Type B pancreatic cell (in vitro differentiated cells): ENCODE results near the gene NME7. TPM values are rescaled to one million over a fixed set of nuclear protein-coding genes. Genes with fewer than 3 reads are reported as not detected.

Experiments
- DNase-seq: peaks from one replicate; pipeline ENCODE4 v3.0.0; 2021; ENCODE audit warnings: mixed read lengths; ENCODE audit not compliant: unreplicated experiment; ENCODE audit errors: extremely low spot score
- H3K27ac Mint-ChIP-seq: 2 replicates; pipeline ENCODE4 v1.8.0; 2021; ENCODE audit warnings: mild to moderate bottlenecking, mixed read lengths
- H3K27me3 Mint-ChIP-seq: 2 replicates; pipeline ENCODE4 v1.8.0; 2021; ENCODE audit warnings: mixed read lengths
- H3K36me3 Mint-ChIP-seq: 2 replicates; pipeline ENCODE4 v1.8.0; 2021; ENCODE audit warnings: mixed read lengths
- H3K4me1 Mint-ChIP-seq: one replicate; pipeline ENCODE4 v1.8.0; 2021; ENCODE audit warnings: mixed read lengths; ENCODE audit not compliant: unreplicated experiment
- H3K4me3 Mint-ChIP-seq: 2 replicates; pipeline ENCODE4 v1.8.0; 2021; ENCODE audit warnings: mild to moderate bottlenecking, mixed read lengths
- H3K9me3 Mint-ChIP-seq: 2 replicates; pipeline ENCODE4 v1.8.0; 2021; ENCODE audit warnings: mixed read lengths
- total RNA-seq: library from RNA; stranded (reverse); gene quantifications from 2 replicates; pipeline ENCODE4 v1.2.1, GENCODE V29; 2021; ENCODE audit warnings: low replicate concordance
- TF ChIP-seq, protein P1 (sequence below): fragments of 200-600 bp; sonication (generic); conservative IDR thresholded peaks from 2 replicates; pipeline ENCODE4 v1.5.0; 2021; ENCODE audit warnings: antibody characterized with exemption, mild to moderate bottlenecking

Gene NME7
- total RNA-seq, 1 donor from 2014 or later = 25.9 TPM

DNA sequence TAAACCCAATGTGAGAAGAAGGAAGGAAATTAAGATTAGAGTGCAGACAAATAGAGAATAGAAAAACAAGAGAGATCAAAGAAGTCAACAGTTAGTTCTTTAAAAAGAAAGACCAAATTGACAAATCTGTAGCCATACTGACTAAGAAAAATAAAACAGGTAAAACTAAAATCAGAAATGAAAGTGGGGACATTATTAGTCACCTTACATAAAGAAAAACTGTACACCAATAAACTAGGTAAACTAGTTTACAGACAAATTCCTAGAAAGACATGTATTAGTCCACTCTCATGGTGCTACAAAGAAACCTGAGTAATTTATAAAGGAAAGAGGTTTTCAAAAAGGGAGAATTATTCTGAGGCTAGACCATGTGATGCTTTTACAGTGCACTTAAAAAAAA, 22.7 kb upstream of the NME7 start:
- Mint-ChIP-seq H3K27ac (no peak overlapping the region), H3K4me3 (no peak overlapping the region), H3K27me3 (no peaks in the 10 kb centered on the region), H3K4me1 (no peaks in the 10 kb centered on the region), H3K36me3 (peaks cover 36% of the 10 kb centered on the region), H3K9me3 (no peaks in the 10 kb centered on the region)
- TF ChIP-seq, protein P1, sequence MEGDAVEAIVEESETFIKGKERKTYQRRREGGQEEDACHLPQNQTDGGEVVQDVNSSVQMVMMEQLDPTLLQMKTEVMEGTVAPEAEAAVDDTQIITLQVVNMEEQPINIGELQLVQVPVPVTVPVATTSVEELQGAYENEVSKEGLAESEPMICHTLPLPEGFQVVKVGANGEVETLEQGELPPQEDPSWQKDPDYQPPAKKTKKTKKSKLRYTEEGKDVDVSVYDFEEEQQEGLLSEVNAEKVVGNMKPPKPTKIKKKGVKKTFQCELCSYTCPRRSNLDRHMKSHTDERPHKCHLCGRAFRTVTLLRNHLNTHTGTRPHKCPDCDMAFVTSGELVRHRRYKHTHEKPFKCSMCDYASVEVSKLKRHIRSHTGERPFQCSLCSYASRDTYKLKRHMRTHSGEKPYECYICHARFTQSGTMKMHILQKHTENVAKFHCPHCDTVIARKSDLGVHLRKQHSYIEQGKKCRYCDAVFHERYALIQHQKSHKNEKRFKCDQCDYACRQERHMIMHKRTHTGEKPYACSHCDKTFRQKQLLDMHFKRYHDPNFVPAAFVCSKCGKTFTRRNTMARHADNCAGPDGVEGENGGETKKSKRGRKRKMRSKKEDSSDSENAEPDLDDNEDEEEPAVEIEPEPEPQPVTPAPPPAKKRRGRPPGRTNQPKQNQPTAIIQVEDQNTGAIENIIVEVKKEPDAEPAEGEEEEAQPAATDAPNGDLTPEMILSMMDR = no peak
- no peak for DNase-seq

DNA sequence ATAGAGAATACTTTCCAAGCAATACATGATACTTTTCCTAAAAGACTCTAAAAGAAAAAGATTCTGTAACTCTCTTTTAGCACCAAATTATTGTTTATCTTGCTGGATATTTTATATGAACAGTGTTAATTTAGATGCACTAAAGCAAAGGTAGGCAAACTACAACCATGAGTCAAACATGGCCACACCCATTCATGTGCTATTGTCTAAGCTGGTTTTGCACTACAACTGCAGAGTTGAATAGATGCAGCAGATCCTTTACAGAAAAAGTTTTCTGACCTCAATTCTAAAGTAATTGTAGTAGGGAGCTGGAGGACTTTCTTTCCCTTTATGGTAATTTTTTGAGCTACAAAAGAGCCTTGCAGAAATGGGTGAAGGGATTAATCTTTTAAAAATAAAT, 19.8 kb upstream of the NME7 start:
- Mint-ChIP-seq H3K27ac (no peak overlapping the region), H3K4me1 (no peaks in the 10 kb centered on the region), H3K27me3 (no peaks in the 10 kb centered on the region), H3K36me3 (peaks cover 25% of the 10 kb centered on the region), H3K9me3 (no peaks in the 10 kb centered on the region), H3K4me3 (no peak overlapping the region)
- DNase-seq = no peak
- TF ChIP-seq, protein P1 = no peak

DNA sequence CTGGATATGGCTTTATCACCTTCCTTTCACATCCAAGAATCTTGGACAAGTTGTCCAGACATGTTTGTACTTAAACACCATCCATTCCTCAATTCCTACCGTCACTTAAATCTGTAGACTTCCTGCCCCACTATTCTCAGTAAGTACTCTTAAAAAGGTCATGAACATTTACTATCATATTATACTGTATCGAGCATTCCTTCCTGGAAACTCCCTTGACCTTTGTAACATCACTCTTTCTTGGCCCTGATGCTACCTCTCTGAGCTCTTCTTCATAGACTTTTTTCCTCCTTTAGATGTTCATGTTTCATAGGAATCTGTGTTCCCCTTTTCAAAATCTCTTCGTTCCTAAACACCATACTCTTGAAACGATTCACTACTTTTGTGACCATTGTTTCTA, 15.9 kb upstream of the NME7 start:
- no peak for DNase-seq
- no peak overlapping the region for H3K27ac Mint-ChIP-seq
- no peaks in the 10 kb centered on the region for H3K9me3 Mint-ChIP-seq
- no peaks in the 10 kb centered on the region for H3K27me3 Mint-ChIP-seq
- TF ChIP-seq, protein P1 = no peak
- no peak overlapping the region for H3K4me3 Mint-ChIP-seq
- H3K36me3 Mint-ChIP-seq = peaks cover 23% of the 10 kb centered on the region
- H3K4me1 Mint-ChIP-seq = no peaks in the 10 kb centered on the region

DNA sequence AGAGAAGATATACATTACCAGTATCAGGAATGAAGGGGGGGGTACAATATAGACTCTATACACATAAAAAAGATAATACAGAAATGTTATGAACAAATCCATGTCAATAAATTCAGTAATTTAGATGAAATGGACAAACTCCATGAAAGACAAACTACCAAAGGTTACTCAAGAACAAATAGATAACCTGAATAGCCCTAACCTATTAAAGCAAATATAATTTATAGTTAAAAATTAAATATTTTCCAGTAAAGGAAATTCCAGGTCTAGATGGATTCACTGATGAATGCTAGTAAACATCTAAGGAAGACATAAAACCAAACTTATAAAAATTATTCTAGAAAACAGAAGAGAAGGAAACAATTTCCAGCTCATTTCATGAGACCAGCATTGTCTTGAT, 13.6 kb upstream of the NME7 start:
- Mint-ChIP-seq H3K4me3 (no peak overlapping the region), H3K27me3 (no peaks in the 10 kb centered on the region), H3K36me3 (peaks cover 32% of the 10 kb centered on the region), H3K9me3 (no peaks in the 10 kb centered on the region), H3K4me1 (no peaks in the 10 kb centered on the region), H3K27ac (no peak overlapping the region)
- TF ChIP-seq, protein P1 = no peak
- DNase-seq = no peak

DNA sequence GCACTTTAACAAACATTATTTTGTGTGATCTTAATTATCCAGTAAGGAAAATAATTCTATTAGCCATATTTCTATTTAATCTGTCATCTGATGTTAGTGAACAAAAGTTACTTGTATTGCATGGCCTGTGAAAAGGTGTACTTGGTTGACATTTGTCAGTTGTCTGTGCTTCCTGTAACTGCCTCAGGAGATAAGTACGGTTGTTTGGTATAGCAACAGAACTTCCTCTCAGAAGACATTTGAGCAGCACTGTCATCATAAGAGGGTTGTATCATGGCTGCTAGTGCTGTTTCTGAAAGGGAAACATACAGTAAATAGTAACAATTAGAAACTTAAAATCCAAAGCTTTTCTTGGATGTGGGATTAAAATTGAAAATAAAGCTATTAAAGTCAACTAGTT, 3.8 kb upstream of the NME7 start:
- TF ChIP-seq, protein P1 = no peak
- H3K9me3 Mint-ChIP-seq = no peaks in the 10 kb centered on the region
- no peaks in the 10 kb centered on the region for H3K4me1 Mint-ChIP-seq
- H3K4me3 Mint-ChIP-seq = no peak overlapping the region
- H3K27me3 Mint-ChIP-seq = no peaks in the 10 kb centered on the region
- no peak overlapping the region for H3K27ac Mint-ChIP-seq
- no peak for DNase-seq
- peaks cover 5% of the 10 kb centered on the region for H3K36me3 Mint-ChIP-seq

DNA sequence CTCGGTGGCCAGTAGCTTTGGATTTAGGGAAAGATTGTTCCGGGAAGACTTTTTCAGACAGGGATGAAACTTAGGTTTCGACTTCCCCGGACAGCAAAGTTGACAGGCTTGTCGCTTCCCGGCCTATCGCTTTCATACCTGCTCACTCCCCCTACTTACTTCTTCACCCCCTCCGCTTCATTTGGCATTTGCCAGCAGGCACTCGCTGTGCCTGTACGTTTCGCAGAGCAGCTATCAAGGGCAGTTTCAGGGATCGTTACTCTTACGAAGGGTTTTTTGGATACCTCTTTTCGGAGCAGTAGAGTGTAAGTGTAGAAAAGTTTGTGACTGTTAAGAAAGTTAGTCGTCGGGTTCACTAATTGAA, 791 bp upstream of the NME7 start:
- no peak overlapping the region for H3K27ac Mint-ChIP-seq
- peaks cover 5% of the 10 kb centered on the region for H3K9me3 Mint-ChIP-seq
- no peaks in the 10 kb centered on the region for H3K4me1 Mint-ChIP-seq
- TF ChIP-seq, protein P1 = no peak
- H3K4me3 Mint-ChIP-seq = no peak overlapping the region
- no peak for DNase-seq
- H3K36me3 Mint-ChIP-seq = peaks cover 9% of the 10 kb centered on the region
- H3K27me3 Mint-ChIP-seq = no peaks in the 10 kb centered on the region
